ENCODE data around the gene NCEH1.

Gene NCEH1

GRCh38 chr3:172617013-172617706 lies 93.7 kb downstream of the NCEH1 start:
- H3K4me3 ChIP-seq (ENCODE audit: low read depth, low read length) = no peak overlapping the region
- no peak for TF ChIP-seq CTCF (IDR thresholded peaks at IDR 0.05; ENCODE audit: low read depth, low read length)

- no peak for TF ChIP-seq CTCF (IDR thresholded peaks at IDR 0.05; ENCODE audit: low read depth, low read length)
- no peak overlapping the region for H3K4me3 ChIP-seq (ENCODE audit: low read depth, low read length)
Measured at GRCh38 chr3:172616031-172616461, 94.8 kb downstream of the NCEH1 start.

- no peak for TF ChIP-seq CTCF (IDR thresholded peaks at IDR 0.05; ENCODE audit: low read depth, low read length)
- no peak overlapping the region for H3K4me3 ChIP-seq (ENCODE audit: low read depth, low read length)
Measured at GRCh38 chr3:172615296-172615695, 95.6 kb downstream of the NCEH1 start.

- TF ChIP-seq CTCF (IDR thresholded peaks at IDR 0.05; ENCODE audit: low read depth, low read length) = no peak
- H3K4me3 ChIP-seq (ENCODE audit: low read depth, low read length) = no peak overlapping the region
Measured at GRCh38 chr3:172614340-172615274, 96.3 kb downstream of the NCEH1 start.

GRCh38 chr3:172613845-172614244 lies 97.0 kb downstream of the NCEH1 start:
- H3K4me3 ChIP-seq (ENCODE audit: low read depth, low read length) = no peak overlapping the region
- no peak for TF ChIP-seq CTCF (IDR thresholded peaks at IDR 0.05; ENCODE audit: low read depth, low read length)

- TF ChIP-seq CTCF (IDR thresholded peaks at IDR 0.05; ENCODE audit: low read depth, low read length) = no peak
- H3K4me3 ChIP-seq (ENCODE audit: low read depth, low read length) = no peak overlapping the region
Measured at GRCh38 chr3:172612871-172613678, 97.8 kb downstream of the NCEH1 start.

Measured in WI38 (cell line).